ENCODE results near the gene AFDN.
"Not testable (repeated sequence)": the region's sequence is repeated elsewhere in the genome, so short reads cannot be mapped to it uniquely, and the experiment has no call there.

The AFDN gene

DNA sequence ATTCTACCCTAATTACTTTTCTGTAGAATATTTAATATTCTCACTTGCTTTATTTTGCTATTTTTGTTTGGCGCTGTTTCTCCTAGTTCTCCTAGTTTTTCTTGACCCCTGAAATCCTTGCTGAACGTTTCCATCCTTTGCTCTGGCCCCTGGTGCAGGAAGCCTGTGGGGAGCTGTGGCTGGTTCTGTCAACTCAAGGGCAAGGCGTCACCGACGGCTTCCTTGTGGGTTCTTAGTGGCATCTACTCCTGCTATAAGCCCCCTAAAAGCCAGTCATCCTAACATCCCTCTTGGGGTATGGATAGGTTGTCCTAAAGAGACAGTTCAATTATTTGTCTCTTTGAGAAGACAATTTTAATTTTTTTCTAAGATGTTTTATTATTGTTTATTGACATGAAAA, 133.9 kb downstream of the AFDN start:
- DNase-seq = no peak

DNA sequence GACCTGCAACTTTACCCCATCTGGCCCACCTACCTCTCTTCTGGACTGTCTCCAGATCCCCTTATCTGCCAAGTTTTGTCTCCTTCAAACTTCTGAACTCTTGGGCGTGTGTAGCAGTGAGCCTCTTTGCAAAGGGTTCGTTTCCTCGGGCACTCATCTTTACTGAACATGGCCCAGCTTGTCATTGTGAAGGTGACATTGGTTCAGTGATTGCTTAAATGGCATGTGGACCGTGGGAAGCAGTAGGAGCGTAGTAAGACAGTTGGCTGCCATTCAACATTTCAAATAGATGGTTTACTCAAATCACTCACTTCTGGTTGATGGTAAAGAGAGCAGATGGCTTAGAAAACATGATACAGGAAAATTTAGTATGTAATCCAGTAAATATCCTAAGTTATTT, 136.0 kb downstream of the AFDN start:
- DNase-seq = no peak

- no peak for DNase-seq
Observed at GRCh38 chr6:167963589-167964057, 136.9 kb downstream of the AFDN start.

DNA sequence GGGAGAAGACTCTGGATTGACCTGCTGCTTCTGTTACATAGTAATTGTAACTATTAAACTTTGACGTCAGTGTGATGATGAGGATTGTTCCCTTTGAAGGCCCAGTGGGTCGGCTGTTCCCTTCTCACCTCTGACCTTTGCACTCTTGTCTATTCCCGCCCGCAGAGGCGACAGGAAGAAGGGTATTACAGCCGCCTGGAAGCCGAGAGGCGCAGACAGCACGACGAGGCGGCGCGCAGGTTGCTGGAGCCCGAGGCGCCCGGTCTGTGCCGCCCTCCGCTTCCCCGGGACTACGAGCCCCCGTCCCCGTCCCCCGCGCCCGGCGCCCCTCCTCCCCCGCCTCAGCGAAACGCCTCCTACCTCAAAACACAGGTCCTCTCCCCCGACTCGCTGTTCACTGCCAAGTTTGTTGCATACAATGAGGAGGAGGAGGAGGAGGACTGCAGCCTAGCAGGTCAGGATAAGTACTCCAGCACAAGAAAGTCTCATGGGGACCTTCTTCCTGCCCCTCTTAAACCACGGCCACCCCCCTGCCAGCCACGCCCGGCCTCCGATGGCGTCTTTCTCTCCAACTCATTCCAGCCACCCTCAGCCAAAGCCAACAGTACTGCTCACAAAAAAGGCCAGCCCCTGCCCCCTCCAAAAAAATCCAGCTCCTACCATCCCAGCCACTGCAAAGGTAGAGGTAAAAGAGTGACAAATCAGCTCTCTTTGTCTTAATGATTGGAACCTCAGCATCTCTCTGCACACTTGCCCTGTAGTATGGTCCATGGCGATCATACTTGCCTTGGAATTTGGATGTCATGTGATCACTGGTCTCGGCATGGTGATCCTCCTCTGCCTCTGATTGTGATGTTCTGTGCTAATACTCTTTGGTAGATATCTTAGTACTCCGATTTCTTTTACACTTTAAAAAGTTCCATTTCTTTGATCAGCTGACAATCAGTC, 139.2 kb downstream of the AFDN start:
- no peak for DNase-seq

- DNase-seq = no peak
Observed at GRCh38 chr6:167966540-167966905, 139.8 kb downstream of the AFDN start.

DNA sequence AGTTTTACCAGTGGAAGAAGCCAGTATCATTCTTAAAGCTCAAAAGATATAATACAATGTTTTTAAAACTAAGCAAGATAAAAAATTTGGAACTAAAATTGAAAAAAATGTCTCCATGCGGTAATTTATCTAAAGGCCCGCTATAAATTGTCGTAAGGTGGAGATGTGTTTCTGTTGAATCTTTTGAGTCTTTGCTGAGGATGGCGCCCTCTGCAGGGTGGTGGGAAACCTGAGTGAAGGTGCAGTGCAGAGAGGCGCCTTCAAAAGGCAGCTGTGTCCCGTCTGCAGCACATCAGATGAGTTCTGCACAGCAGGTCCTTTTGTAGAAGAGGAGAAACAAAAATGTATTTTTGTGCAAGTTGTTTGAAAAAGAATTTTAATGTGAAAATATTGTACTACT, 141.4 kb downstream of the AFDN start:
- peak; percentile 22 for DNase-seq

GRCh38 chr6:167970230-167970629, 143.5 kb downstream of the AFDN start:
- no peak for DNase-seq

DNA sequence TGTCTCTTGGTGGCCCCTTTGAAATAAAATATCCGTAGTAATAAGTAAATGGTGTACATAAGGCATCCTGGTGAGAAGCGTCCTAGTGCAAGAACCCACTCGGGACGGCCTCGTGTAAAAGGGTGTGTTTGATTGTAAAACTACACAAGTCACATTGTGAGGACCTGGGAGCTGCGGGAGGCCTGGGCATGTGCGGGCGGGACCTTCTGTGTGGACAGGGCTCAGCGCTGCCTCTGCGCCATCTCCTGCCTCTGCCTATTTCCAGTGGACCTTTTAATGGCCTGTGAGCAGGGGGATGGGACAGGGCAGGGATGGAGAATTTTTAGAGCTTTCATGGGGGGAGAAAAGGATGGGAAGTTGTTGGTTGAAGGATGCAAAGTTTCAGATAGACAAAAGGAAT, 145.5 kb downstream of the AFDN start:
- DNase-seq = no peak

GRCh38 chr6:167973148-167973885, 146.6 kb downstream of the AFDN start:
- no peak for DNase-seq

GRCh38 chr6:167974640-167975344, 148.1 kb downstream of the AFDN start:
- no peak for DNase-seq

DNA sequence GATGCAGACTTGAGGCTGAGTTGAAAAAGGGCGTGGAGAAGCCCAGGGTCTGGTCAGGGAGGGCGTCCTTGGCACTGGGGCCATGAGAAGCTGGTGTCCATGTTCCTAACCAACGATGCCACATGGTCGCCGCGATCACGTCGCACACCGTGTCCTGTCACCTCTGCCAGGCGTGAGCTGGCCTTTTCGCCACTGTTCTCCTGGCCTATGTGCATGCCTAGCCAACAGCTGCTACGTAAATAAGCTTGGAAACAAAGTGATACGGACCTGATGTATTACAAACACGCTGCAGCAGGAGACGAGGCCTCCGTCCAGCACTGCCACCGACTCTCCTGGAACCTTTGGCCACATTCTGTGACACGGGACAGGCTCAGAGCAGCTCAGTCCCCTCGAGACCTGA, 148.7 kb downstream of the AFDN start:
- DNase-seq = no peak

GRCh38 chr6:167976116-167976657, 149.5 kb downstream of the AFDN start:
- not testable (repeated sequence) for DNase-seq

DNA sequence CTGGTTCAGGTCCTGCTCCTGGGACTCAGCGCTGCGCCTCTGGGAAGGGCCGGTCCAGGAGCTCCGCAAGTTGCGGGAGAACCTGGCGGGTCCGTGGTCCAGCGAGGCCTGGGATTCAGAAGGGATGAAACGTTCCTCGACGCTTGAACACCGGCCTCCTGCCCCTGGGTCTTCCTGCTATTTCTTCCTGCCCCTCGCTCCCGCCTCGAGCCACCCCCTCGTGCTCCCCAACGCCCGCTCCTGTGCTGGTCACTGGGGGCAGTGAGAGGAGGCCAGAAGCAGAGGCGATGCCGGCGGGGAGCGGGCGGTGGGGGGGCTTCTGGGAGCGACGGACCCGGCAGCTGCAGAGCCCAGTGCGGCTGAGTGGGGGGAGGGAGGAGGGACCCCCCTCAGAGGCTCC, 150.0 kb downstream of the AFDN start:
- DNase-seq = no peak

DNA sequence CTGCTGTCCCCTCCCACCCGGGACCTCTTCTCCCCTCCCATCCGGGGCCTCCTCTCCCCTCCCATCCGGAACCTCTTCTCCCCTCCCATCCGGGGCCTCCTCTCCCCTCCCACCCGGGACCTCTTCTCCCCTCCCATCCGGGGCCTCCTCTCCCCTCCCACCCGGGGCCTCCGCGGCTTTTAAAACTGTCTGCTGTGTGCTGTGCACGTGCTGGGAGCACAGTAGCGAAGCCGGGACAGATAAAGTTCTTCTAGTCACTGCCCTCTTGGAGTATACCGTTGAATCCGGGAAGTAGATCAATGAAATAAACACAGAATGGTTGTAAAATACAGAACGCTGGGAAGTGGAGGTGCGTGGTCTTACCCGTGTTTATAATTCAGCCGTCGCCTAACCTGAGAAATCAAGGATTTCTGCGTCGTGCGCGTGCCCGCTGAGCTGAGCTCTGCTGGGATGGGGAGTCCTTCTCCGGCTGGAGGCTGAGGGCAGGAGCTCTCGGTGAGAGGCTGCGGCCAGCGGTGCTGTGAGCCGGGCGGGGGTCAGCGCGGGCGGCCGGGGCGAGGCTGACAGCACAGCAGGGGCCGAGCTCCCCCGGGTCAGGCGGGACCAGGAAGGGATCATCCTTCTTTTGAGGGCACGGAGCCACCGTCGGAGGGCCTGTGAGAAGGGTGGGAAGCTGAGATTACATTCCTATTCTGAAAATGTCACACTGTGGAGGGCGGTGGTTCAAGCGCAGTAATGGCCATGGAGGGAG, 151.2 kb downstream of the AFDN start:
- no peak for DNase-seq

DNA sequence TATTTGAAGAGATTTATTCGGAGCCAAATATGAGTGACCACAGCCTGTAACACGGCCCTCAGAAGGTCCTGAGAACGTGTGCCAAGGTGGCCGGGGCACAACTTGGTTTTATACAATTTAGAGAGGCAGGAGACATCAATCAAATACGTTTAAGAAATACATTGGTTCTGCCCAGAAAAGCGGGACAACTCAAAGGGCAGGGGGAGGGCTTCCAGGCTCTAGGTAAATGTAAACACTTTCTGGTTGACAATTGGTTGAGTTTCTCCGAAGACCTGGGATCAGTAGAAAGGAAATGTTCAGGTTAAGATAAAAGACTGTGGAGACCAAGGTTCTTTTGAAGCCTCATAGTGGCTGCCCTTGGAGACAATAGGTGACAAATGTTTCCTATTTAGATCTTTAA, 151.9 kb downstream of the AFDN start:
- DNase-seq = no peak

GRCh38 chr6:167979436-167980139, 152.9 kb downstream of the AFDN start:
- DNase-seq = no peak

GRCh38 chr6:167980911-167981580, 154.3 kb downstream of the AFDN start:
- DNase-seq = no peak

GRCh38 chr6:167981916-167982462, 155.3 kb downstream of the AFDN start:
- DNase-seq = no peak

DNA sequence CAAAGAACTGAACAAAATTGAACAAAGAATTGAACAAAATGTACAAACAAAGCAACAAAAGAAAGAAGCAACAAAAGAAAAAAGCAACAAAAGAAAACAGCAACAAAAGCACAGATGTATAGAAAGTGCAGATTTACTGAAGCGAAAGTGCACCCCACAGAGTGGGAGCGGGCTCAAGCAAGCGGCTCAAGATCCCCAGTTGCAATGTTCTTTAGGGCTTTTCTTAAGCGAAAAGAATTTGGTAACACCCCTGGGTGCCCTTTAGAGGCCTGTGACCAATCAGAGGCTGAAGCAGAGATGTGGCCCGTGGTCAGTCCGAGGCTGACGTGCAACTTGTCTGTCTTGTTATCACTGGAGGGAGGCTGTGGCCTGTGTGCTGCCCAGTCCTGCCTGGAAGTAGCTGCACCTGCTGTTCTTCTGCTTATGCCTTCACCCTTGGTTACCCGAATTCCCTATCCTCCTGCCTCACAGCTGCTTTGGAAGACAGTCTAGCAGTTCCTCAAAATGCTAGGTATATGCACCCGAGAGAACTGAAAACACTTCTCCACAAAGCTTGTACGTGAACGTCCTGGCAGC, 157.5 kb downstream of the AFDN start:
- no peak for DNase-seq

DNA sequence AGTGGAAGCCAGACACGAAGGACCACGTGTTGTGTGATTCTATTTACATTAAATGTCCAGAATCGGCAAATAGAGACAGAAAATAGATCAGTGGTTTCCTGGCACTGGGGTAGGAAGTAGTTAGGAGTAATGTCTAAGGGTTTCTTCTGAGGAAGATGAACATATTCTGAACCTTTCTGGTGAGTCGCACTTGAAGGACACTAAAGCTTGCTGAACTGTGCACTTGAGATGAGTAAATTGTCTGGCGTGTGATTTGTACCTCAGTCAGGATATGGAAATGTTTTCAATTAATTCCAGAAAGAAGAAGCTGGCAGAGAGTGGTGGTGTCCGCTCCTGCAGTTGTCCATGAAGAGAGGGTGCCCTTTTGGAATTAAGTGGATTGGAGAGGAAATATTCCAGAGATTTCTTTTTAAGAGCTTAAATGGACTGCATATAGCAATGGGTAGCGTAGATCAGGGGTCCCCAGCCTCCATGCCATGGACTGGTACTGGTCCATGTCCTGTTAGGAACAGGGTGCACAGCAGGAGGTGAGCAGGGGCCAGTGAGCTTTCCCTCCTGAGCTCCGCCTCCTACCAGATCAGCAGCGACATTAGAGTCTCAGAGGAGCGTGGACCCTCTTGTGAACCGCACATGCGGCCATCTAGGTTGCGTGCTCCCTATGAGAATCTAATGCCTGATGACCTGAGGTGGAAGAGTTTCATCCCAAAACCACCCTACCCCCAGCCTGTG, 158.3 kb downstream of the AFDN start:
- DNase-seq = no peak
